Activated CD8-positive, alpha-beta T cell treated with anti-CD3 and anti-CD28 coated beads, Interleukin-2, amount 10 ng/mL, durations not matched to agents 7 days and 5 days (primary cell): Measurements from ENCODE around the gene HSD17B1. TPM values are rescaled to one million over a fixed set of nuclear protein-coding genes. Genes with fewer than 3 reads are reported as not detected.

ENCODE experiments used
- ATAC-seq: fragments of 150-1000 bp; cut with Tn5 transposase; one replicate; pipeline ENCODE4 v1.10.0; 2021; ENCODE audit warnings: moderate library complexity
- CTCF ChIA-PET: fragments of 350-600 bp; sonication (Branson Sonifier 250); formaldehyde crosslinking; loops from one replicate; lab custom pipeline; 2021; ENCODE audit warnings: antibody characterized with exemption; lab: Charles Lee
- POLR2A ChIA-PET: fragments of 350-600 bp; sonication (Branson Sonifier 250); formaldehyde crosslinking; loops from one replicate; lab custom pipeline; 2021; ENCODE audit warnings: antibody characterized with exemption; lab: Charles Lee
- DNase-seq: peaks from one replicate; pipeline ENCODE4 v3.0.0-alpha.2; 2020
- H3K27ac Mint-ChIP-seq: one replicate; pipeline ENCODE4 v1.8.0; 2021; ENCODE audit warnings: mild to moderate bottlenecking, mixed read lengths
- H3K27me3 Mint-ChIP-seq: one replicate; pipeline ENCODE4 v1.8.0; 2021; ENCODE audit warnings: low read depth, mixed read lengths
- H3K36me3 Mint-ChIP-seq: one replicate; pipeline ENCODE4 v1.8.0; 2021; ENCODE audit warnings: low read depth, mixed read lengths
- H3K4me1 Mint-ChIP-seq: one replicate; pipeline ENCODE4 v1.8.0; 2021; ENCODE audit warnings: low read depth, mixed read lengths
- H3K4me3 Mint-ChIP-seq: one replicate; pipeline ENCODE4 v1.8.0; 2021; ENCODE audit warnings: mild to moderate bottlenecking, mixed read lengths
- H3K9me3 Mint-ChIP-seq: one replicate; pipeline ENCODE4 v1.8.0; 2022; ENCODE audit warnings: mixed read lengths; ENCODE audit not compliant: insufficient read depth
- total RNA-seq, 2 experiments: library from RNA; stranded (reverse); gene quantifications; one replicate each; pipeline ENCODE4 v1.2.3, GENCODE V29; 2021

Gene HSD17B1
- total RNA-seq, 2 experiments from 2014 or later: 0.53 to 0.60 TPM

- no peak for ATAC-seq
- Mint-ChIP-seq H3K9me3 (no peaks in the 10 kb centered on the region), H3K4me3 (no peak overlapping the region), H3K36me3 (no peaks in the 10 kb centered on the region), H3K4me1 (peaks cover 33% of the 10 kb centered on the region), H3K27ac (no peak overlapping the region), H3K27me3 (peaks cover 1% of the 10 kb centered on the region)
- ChIA-PET CTCF (interaction anchor here (1.8 to 2.1 kb wide), 2 partner anchors 98 to 119 kb away, joined by 12 to 19 read pairs; no protein-coding TSS in a partner anchor), POLR2A (no interaction called here)
- DNase-seq: no peak
Measured at GRCh38 chr17:42526031-42526444, 26.7 kb upstream of the HSD17B1 start.

- ChIA-PET POLR2A (interaction anchor here (0.6 to 0.7 kb wide), 3 partner anchors 139 to 333 kb away, joined by 3 to 4 read pairs (median 3); partner anchors contain the start of genes GHDC and STAT3), CTCF (interaction anchor here (0.6 to 2.1 kb wide), 41 partner anchors 8 to 394 kb away, joined by 3 to 25 read pairs (median 5); partner anchors contain the start of genes CAVIN1, NAGLU and PSMC3IP)
- Mint-ChIP-seq H3K36me3 (no peaks in the 10 kb centered on the region), H3K4me3 (no peak overlapping the region), H3K4me1 (peaks cover 44% of the 10 kb centered on the region), H3K9me3 (no peaks in the 10 kb centered on the region), H3K27me3 (no peaks in the 10 kb centered on the region), H3K27ac (no peak overlapping the region)
- ATAC-seq (no peak), DNase-seq (no peak)
Measured at GRCh38 chr17:42527932-42528331, 24.8 kb upstream of the HSD17B1 start.

GRCh38 chr17:42529061-42529460, 23.7 kb upstream of the HSD17B1 start:
- ATAC-seq: no peak
- POLR2A ChIA-PET: no interaction called here

GRCh38 chr17:42530952-42531454, 21.7 kb upstream of the HSD17B1 start:
- Mint-ChIP-seq H3K4me3 (peak overlapping the region; percentile 41), H3K4me1 (peaks cover 54% of the 10 kb centered on the region), H3K36me3 (no peaks in the 10 kb centered on the region), H3K9me3 (no peaks in the 10 kb centered on the region), H3K27me3 (peaks cover 7% of the 10 kb centered on the region), H3K27ac (peak overlapping the region; percentile 74)
- ATAC-seq (no peak), DNase-seq (no peak)
- ChIA-PET POLR2A (interaction anchor here (0.6 to 1.1 kb wide), 3 partner anchors 36 to 142 kb away, joined by 3 to 5 read pairs (median 4); partner anchors contain the start of genes MLX and STAT3), CTCF (interaction anchor here (0.6 to 3.2 kb wide), 9 partner anchors 7 to 128 kb away, joined by 3 to 31 read pairs (median 6); partner anchors contain the start of gene PSMC3IP)

More at GRCh38 chr17:42529061-42529460, 23.7 kb upstream of the HSD17B1 start:
- no peak overlapping the region for H3K4me3 Mint-ChIP-seq
- peaks cover 48% of the 10 kb centered on the region for H3K4me1 Mint-ChIP-seq
- no peak overlapping the region for H3K27ac Mint-ChIP-seq
- no peaks in the 10 kb centered on the region for H3K36me3 Mint-ChIP-seq
- DNase-seq: no peak
- H3K27me3 Mint-ChIP-seq: peaks cover 7% of the 10 kb centered on the region
- CTCF ChIA-PET: interaction anchor here (1.1 to 2.8 kb wide), 3 partner anchors 49 to 217 kb away, joined by 3 to 15 read pairs (median 9); partner anchors contain the start of gene PSMC3IP
- H3K9me3 Mint-ChIP-seq: no peaks in the 10 kb centered on the region

- POLR2A ChIA-PET: interaction anchor here (0.6 kb wide), 1 partner anchor 216 kb away, joined by 3 read pairs; no protein-coding TSS in a partner anchor
- Mint-ChIP-seq H3K4me3 (peak overlapping the region; percentile 74), H3K27ac (peak overlapping the region; percentile 74), H3K4me1 (peaks cover 55% of the 10 kb centered on the region), H3K9me3 (no peaks in the 10 kb centered on the region), H3K36me3 (no peaks in the 10 kb centered on the region), H3K27me3 (peaks cover 7% of the 10 kb centered on the region)
- CTCF ChIA-PET: interaction anchor here (1.1 to 3.2 kb wide), 5 partner anchors 10 to 126 kb away, joined by 3 to 31 read pairs (median 15); partner anchors contain the start of gene PSMC3IP
- DNase-seq (peak; percentile 63), ATAC-seq (peak; percentile 34)
Measured at GRCh38 chr17:42531455-42532354, 21.0 kb upstream of the HSD17B1 start.

- Mint-ChIP-seq H3K4me1 (peaks cover 60% of the 10 kb centered on the region), H3K9me3 (no peaks in the 10 kb centered on the region), H3K4me3 (peak overlapping the region; percentile 80), H3K27ac (peak overlapping the region; percentile 86), H3K27me3 (peaks cover 7% of the 10 kb centered on the region), H3K36me3 (peaks cover 13% of the 10 kb centered on the region)
- POLR2A ChIA-PET: interaction anchor here (1.3 to 2.0 kb wide), 4 partner anchors 9 to 269 kb away, joined by 3 to 8 read pairs (median 4); no protein-coding TSS in a partner anchor
- ATAC-seq (no peak), DNase-seq (no peak)
- CTCF ChIA-PET: interaction anchor here (0.7 to 3.9 kb wide), 13 partner anchors 8 to 345 kb away, joined by 3 to 23 read pairs (median 3); partner anchors contain the start of gene PSMC3IP
Measured at GRCh38 chr17:42535155-42536047, 17.3 kb upstream of the HSD17B1 start.

GRCh38 chr17:42536048-42536371, 16.7 kb upstream of the HSD17B1 start, which contains the start of gene NAGLU:
NAGLU (plus strand) TSS chr17:42536241; CDS start chr17:42536273, 32 bp downstream.
- Mint-ChIP-seq H3K36me3 (peaks cover 13% of the 10 kb centered on the region), H3K27ac (peak within 1 kb of the TSS; percentile 87), H3K27me3 (peaks cover 7% of the 10 kb centered on the region), H3K4me1 (peaks cover 59% of the 10 kb centered on the region), H3K9me3 (no peaks in the 10 kb centered on the region), H3K4me3 (peak within 1 kb of the TSS; percentile 87)
- DNase-seq: peak; percentile 88
- ATAC-seq: peak; percentile 91
- ChIA-PET POLR2A (interaction anchor here (0.6 to 2.0 kb wide), 5 partner anchors 9 to 269 kb away, joined by 3 to 8 read pairs (median 3); no protein-coding TSS in a partner anchor), CTCF (interaction anchor here (0.7 to 3.9 kb wide), 14 partner anchors 9 to 346 kb away, joined by 3 to 23 read pairs (median 4); partner anchors contain the start of gene PSMC3IP)

- ChIA-PET POLR2A (interaction anchor here (0.6 to 2.0 kb wide), 7 partner anchors 9 to 270 kb away, joined by 3 to 8 read pairs (median 3); no protein-coding TSS in a partner anchor), CTCF (interaction anchor here (0.9 to 3.9 kb wide), 13 partner anchors 9 to 347 kb away, joined by 3 to 23 read pairs (median 4); partner anchors contain the start of gene PSMC3IP)
- H3K4me3 Mint-ChIP-seq: peak overlapping the region; percentile 87
- H3K36me3 Mint-ChIP-seq: peaks cover 17% of the 10 kb centered on the region
- peaks cover 59% of the 10 kb centered on the region for H3K4me1 Mint-ChIP-seq
- H3K9me3 Mint-ChIP-seq: no peaks in the 10 kb centered on the region
- peaks cover 7% of the 10 kb centered on the region for H3K27me3 Mint-ChIP-seq
- H3K27ac Mint-ChIP-seq: peak overlapping the region; percentile 87
- DNase-seq (peak; percentile 84), ATAC-seq (peak; percentile 71)
Measured at GRCh38 chr17:42536372-42537155, 16.2 kb upstream of the HSD17B1 start.

- DNase-seq (no peak), ATAC-seq (no peak)
- peaks cover 18% of the 10 kb centered on the region for H3K36me3 Mint-ChIP-seq
- POLR2A ChIA-PET: interaction anchor here (1.3 to 2.0 kb wide), 2 partner anchors 17 to 30 kb away, joined by 3 to 8 read pairs; no protein-coding TSS in a partner anchor
- no peaks in the 10 kb centered on the region for H3K9me3 Mint-ChIP-seq
- H3K4me1 Mint-ChIP-seq: peaks cover 58% of the 10 kb centered on the region
- peak overlapping the region; percentile 87 for H3K27ac Mint-ChIP-seq
- peak overlapping the region; percentile 87 for H3K4me3 Mint-ChIP-seq
- peaks cover 7% of the 10 kb centered on the region for H3K27me3 Mint-ChIP-seq
- CTCF ChIA-PET: interaction anchor here (0.9 to 3.9 kb wide), 5 partner anchors 11 to 215 kb away, joined by 3 to 23 read pairs (median 4); partner anchors contain the start of gene PSMC3IP
Measured at GRCh38 chr17:42537156-42537805, 15.4 kb upstream of the HSD17B1 start.
